Nephron progenitor cell (in vitro differentiated cells): Measurements from ENCODE around the gene GSE1.
A peak's percentile ranks its signal among the peaks of the same experiment; 100 is the strongest.

Source experiments
- DNase-seq: peaks from one replicate; pipeline ENCODE4 v3.0.0; 2021
- H3K27ac Mint-ChIP-seq: 2 replicates; pipeline ENCODE4 v1.8.0; 2021; ENCODE audit warnings: mild to moderate bottlenecking, moderate library complexity, mixed read lengths
- H3K27me3 Mint-ChIP-seq: 2 replicates; pipeline ENCODE4 v1.8.0; 2021; ENCODE audit warnings: mild to moderate bottlenecking, low read depth, mixed read lengths; ENCODE audit not compliant: poor library complexity
- H3K36me3 Mint-ChIP-seq: 2 replicates; pipeline ENCODE4 v1.8.0; 2021; ENCODE audit warnings: low read depth, mixed read lengths
- H3K4me1 Mint-ChIP-seq: 2 replicates; pipeline ENCODE4 v1.8.0; 2021; ENCODE audit warnings: mixed read lengths
- H3K4me3 Mint-ChIP-seq: 2 replicates; pipeline ENCODE4 v1.8.0; 2021; ENCODE audit warnings: mild to moderate bottlenecking, moderate library complexity, mixed read lengths
- H3K9me3 Mint-ChIP-seq: 2 replicates; pipeline ENCODE4 v1.8.0; 2021; ENCODE audit warnings: mild to moderate bottlenecking, moderate library complexity, mixed read lengths
- CTCF ChIP-seq: fragments of 200-600 bp; sonication (generic); IDR thresholded peaks from 2 replicates; pipeline ENCODE4 v1.5.0; 2021; ENCODE audit warnings: antibody characterized with exemption

Gene GSE1

GRCh38 chr16:85659805-85660511 is 46.8 kb downstream of the GSE1 start:
- Mint-ChIP-seq H3K36me3 (peaks cover 50% of the 10 kb centered on the region), H3K27me3 (no peaks in the 10 kb centered on the region), H3K4me1 (peaks cover 24% of the 10 kb centered on the region), H3K9me3 (no peaks in the 10 kb centered on the region), H3K27ac (no peak overlapping the region), H3K4me3 (peak overlapping the region; percentile 12)
- peak; percentile 93 for TF ChIP-seq CTCF
- peak; percentile 87 for DNase-seq

DNA sequence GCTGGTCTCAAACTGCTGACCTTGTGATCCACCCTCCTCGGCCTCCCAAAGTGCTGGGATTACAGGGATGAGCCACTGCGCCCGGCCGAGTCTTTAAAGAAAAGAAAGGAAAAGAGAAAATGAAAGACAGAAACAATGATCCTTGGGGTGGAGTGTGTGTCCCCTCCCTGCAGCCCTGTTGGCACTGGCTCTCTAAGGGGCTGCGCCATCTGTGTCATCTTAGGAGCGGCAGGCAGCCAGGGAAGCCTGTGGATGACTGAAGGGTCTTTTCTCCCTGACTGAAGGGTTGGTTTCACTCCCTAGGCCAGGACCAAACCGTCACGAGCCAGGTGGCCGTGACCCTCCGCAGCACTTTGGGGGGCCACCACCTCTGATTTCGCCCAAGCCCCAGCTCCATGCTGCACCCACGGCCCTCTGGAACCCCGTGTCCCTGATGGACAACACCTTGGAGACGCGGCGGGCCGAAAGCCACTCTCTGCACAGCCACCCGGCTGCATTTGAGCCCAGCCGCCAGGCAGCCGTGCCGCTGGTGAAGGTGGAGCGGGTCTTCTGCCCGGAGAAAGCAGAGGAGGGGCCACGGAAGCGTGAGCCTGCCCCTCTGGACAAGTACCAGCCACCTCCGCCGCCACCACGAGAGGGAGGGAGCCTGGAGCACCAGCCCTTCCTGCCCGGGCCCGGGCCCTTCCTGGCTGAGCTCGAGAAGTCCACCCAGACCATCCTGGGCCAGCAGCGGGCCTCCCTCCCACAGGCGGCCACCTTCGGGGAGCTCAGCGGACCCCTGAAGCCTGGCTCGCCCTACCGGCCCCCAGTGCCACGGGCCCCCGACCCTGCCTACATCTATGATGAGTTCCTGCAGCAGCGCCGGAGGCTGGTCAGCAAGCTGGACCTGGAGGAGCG is 48.0 kb downstream of the GSE1 start:
- no peak for DNase-seq
- H3K27me3 Mint-ChIP-seq = no peaks in the 10 kb centered on the region
- H3K27ac Mint-ChIP-seq = no peak overlapping the region
- peaks cover 24% of the 10 kb centered on the region for H3K4me1 Mint-ChIP-seq
- H3K4me3 Mint-ChIP-seq = no peak overlapping the region
- TF ChIP-seq CTCF = no peak
- H3K36me3 Mint-ChIP-seq = peaks cover 56% of the 10 kb centered on the region
- no peaks in the 10 kb centered on the region for H3K9me3 Mint-ChIP-seq

DNA sequence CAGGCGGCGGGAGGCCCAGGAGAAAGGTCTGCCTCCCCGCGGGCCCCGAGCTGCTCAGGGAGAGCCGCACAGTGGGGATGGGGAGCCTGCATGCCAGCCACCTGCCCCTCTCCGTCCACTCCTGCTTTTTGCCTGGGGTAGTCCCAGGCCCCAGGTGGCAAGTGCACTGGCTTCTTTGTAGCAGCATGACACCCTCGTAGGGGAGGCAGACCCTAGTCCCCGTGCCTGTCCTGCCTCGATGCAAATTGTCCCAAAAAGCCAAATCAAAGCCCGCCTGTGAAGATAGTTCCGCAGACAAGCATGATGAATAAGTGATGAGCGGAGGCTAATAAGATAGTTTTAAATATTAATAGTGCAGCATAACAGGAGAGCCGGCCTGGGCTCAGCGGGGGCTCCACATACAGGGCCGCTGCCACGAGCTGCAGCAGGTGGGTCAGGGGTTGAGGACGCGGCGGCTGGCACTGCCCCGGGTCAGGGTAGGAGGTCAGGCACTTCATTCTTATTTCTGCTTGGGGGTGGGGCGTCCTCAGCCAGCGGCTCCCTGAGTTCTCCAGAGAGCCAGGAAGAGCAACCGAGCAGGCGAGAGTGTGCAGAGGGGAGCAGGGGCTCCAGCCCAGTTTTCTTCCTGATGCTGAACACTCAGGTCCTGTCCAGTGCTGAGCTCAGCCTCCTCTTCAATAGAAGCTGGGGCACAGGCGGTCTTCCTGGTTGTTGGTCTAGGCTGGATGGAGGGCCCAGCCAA is 48.8 kb downstream of the GSE1 start:
- no peak overlapping the region for H3K4me3 Mint-ChIP-seq
- H3K27ac Mint-ChIP-seq = no peak overlapping the region
- no peaks in the 10 kb centered on the region for H3K9me3 Mint-ChIP-seq
- H3K27me3 Mint-ChIP-seq = no peaks in the 10 kb centered on the region
- peaks cover 60% of the 10 kb centered on the region for H3K36me3 Mint-ChIP-seq
- peaks cover 24% of the 10 kb centered on the region for H3K4me1 Mint-ChIP-seq
- TF ChIP-seq CTCF = no peak
- DNase-seq = no peak

DNA sequence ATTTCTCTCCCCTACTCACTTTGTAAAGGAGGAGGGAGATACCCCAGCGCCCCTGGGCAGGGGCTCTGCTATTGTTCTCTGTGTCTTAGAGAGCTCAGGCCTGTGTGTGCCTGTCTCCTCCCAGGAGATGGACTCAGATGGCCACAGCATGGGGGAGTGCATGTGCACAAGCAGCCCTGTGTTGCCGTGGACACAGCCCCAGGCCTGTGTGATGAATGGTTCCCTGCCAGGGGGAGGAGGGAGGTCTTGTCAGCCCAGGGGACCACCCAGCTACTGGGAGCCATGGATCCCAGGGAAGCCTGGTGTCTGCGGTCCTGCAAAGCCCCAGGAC is 49.3 kb downstream of the GSE1 start:
- no peaks in the 10 kb centered on the region for H3K27me3 Mint-ChIP-seq

More for the DNA sequence above, 49.3 kb downstream of the GSE1 start:
- peaks cover 63% of the 10 kb centered on the region for H3K36me3 Mint-ChIP-seq
- DNase-seq = peak; percentile 67
- peaks cover 24% of the 10 kb centered on the region for H3K4me1 Mint-ChIP-seq
- H3K27ac Mint-ChIP-seq = peak overlapping the region; percentile 58
- H3K9me3 Mint-ChIP-seq = no peaks in the 10 kb centered on the region
- no peak for TF ChIP-seq CTCF
- H3K4me3 Mint-ChIP-seq = peak overlapping the region; percentile 47
